IPS-15b (cell line): ENCODE results near the gene NMRK2.

Experiments used
- H3K27me3 ChIP-seq: one replicate; pipeline ENCODE4 v1.6.1; 2013; ENCODE audit warnings: low read length; ENCODE audit not compliant: control insufficient read depth, insufficient read depth
- H3K36me3 ChIP-seq: one replicate; pipeline ENCODE4 v1.6.1; 2013; ENCODE audit warnings: low read length; ENCODE audit not compliant: control insufficient read depth, insufficient read depth
- H3K4me1 ChIP-seq: one replicate; pipeline ENCODE4 v1.6.1; 2013; ENCODE audit warnings: mild to moderate bottlenecking, low read length; ENCODE audit not compliant: control insufficient read depth, insufficient read depth
- H3K4me3 ChIP-seq: one replicate; pipeline ENCODE4 v1.5.1; 2013; ENCODE audit warnings: low read depth, low read length
- H3K9ac ChIP-seq: one replicate; pipeline ENCODE4 v1.6.1; 2013; ENCODE audit warnings: low read depth, mild to moderate bottlenecking, low read length
- H3K9me3 ChIP-seq: one replicate; pipeline ENCODE4 v1.6.1; 2013; ENCODE audit warnings: mild to moderate bottlenecking, low read length; ENCODE audit not compliant: control insufficient read depth, insufficient read depth

NMRK2 gene

GRCh38 chr19:3981373-3981735 lies 48.5 kb downstream of the NMRK2 start:
- Histone ChIP-seq H3K4me1 (peaks cover 12% of the 10 kb centered on the region), H3K9ac (peak overlapping the region; percentile 32), H3K36me3 (peaks cover 83% of the 10 kb centered on the region), H3K4me3 (no peak overlapping the region), H3K9me3 (no peaks in the 10 kb centered on the region), H3K27me3 (no peaks in the 10 kb centered on the region)

- H3K4me1 ChIP-seq = peaks cover 13% of the 10 kb centered on the region
- peak overlapping the region; percentile 4 for H3K4me3 ChIP-seq
Observed at GRCh38 chr19:3981736-3982681, 49.1 kb downstream of the NMRK2 start.

GRCh38 chr19:3982701-3983541 lies 50.1 kb downstream of the NMRK2 start:
- Histone ChIP-seq H3K9ac (peak overlapping the region; percentile 98), H3K4me1 (peaks cover 13% of the 10 kb centered on the region), H3K4me3 (peak overlapping the region; percentile 89), H3K27me3 (no peaks in the 10 kb centered on the region), H3K9me3 (no peaks in the 10 kb centered on the region), H3K36me3 (peaks cover 68% of the 10 kb centered on the region)

More at GRCh38 chr19:3981736-3982681, 49.1 kb downstream of the NMRK2 start:
- Histone ChIP-seq H3K27me3 (no peaks in the 10 kb centered on the region), H3K9me3 (no peaks in the 10 kb centered on the region), H3K36me3 (peaks cover 77% of the 10 kb centered on the region), H3K9ac (peak overlapping the region; percentile 98)

- Histone ChIP-seq H3K9me3 (no peaks in the 10 kb centered on the region), H3K36me3 (peaks cover 62% of the 10 kb centered on the region), H3K4me3 (peak overlapping the region; percentile 89), H3K4me1 (peaks cover 13% of the 10 kb centered on the region), H3K9ac (peak overlapping the region; percentile 98), H3K27me3 (no peaks in the 10 kb centered on the region)
Observed at GRCh38 chr19:3983542-3983914, 50.7 kb downstream of the NMRK2 start.

- Histone ChIP-seq H3K4me1 (peaks cover 13% of the 10 kb centered on the region), H3K36me3 (peaks cover 57% of the 10 kb centered on the region), H3K9ac (peak overlapping the region; percentile 98), H3K27me3 (no peaks in the 10 kb centered on the region), H3K4me3 (peak overlapping the region; percentile 89), H3K9me3 (no peaks in the 10 kb centered on the region)
Observed at GRCh38 chr19:3983936-3984583, 51.2 kb downstream of the NMRK2 start.

- peak overlapping the region; percentile 98 for H3K9ac ChIP-seq
- H3K4me3 ChIP-seq = peak overlapping the region; percentile 89
- peaks cover 52% of the 10 kb centered on the region for H3K36me3 ChIP-seq
- peaks cover 13% of the 10 kb centered on the region for H3K4me1 ChIP-seq
- no peaks in the 10 kb centered on the region for H3K9me3 ChIP-seq
- H3K27me3 ChIP-seq = no peaks in the 10 kb centered on the region
Observed at GRCh38 chr19:3984584-3984907, 51.7 kb downstream of the NMRK2 start.

GRCh38 chr19:3984908-3985642 lies 52.2 kb downstream of the NMRK2 start, which contains the start of gene EEF2:
Gene EEF2 (minus strand): TSS chr19:3985463. CDS start chr19:3985380, 83 bp downstream.
- Histone ChIP-seq H3K9me3 (no peaks in the 10 kb centered on the region), H3K36me3 (peaks cover 47% of the 10 kb centered on the region), H3K27me3 (no peaks in the 10 kb centered on the region), H3K9ac (peak within 1 kb of the TSS; percentile 98), H3K4me1 (peaks cover 13% of the 10 kb centered on the region), H3K4me3 (peak within 1 kb of the TSS; percentile 89)

GRCh38 chr19:3985643-3986259 lies 52.9 kb downstream of the NMRK2 start:
- H3K27me3 ChIP-seq = no peaks in the 10 kb centered on the region
- no peaks in the 10 kb centered on the region for H3K9me3 ChIP-seq
- no peak overlapping the region for H3K9ac ChIP-seq
- H3K36me3 ChIP-seq = peaks cover 40% of the 10 kb centered on the region
- peaks cover 13% of the 10 kb centered on the region for H3K4me1 ChIP-seq
- H3K4me3 ChIP-seq = peak overlapping the region; percentile 89

- H3K9ac ChIP-seq = no peak overlapping the region
- H3K27me3 ChIP-seq = no peaks in the 10 kb centered on the region
- H3K9me3 ChIP-seq = no peaks in the 10 kb centered on the region
- peaks cover 13% of the 10 kb centered on the region for H3K4me1 ChIP-seq
- H3K4me3 ChIP-seq = peak overlapping the region; percentile 89
- peaks cover 33% of the 10 kb centered on the region for H3K36me3 ChIP-seq
Observed at GRCh38 chr19:3986260-3987041, 53.6 kb downstream of the NMRK2 start.

- peak overlapping the region; percentile 58 for H3K4me3 ChIP-seq
- H3K4me1 ChIP-seq = peaks cover 13% of the 10 kb centered on the region
- no peak overlapping the region for H3K9ac ChIP-seq
Observed at GRCh38 chr19:3987619-3988371, 54.9 kb downstream of the NMRK2 start.

More at GRCh38 chr19:3987619-3988371, 54.9 kb downstream of the NMRK2 start:
- no peaks in the 10 kb centered on the region for H3K9me3 ChIP-seq
- H3K27me3 ChIP-seq = no peaks in the 10 kb centered on the region
- H3K36me3 ChIP-seq = peaks cover 20% of the 10 kb centered on the region
